22Rv1 (cell line): ENCODE measurements around the gene PARD6G.

ENCODE experiments used
- ZFX ChIP-seq: fragments of 450-650 bp; IDR thresholded peaks from 2 replicates; pipeline ENCODE4 v1.6.1; 2017; ENCODE audit warnings: antibody characterized with exemption, borderline replicate concordance
- TF ChIP-seq, protein P1 (sequence below): fragments of 450-650 bp; IDR thresholded peaks from 2 replicates; pipeline ENCODE4 v1.5.1; 2017; ENCODE audit warnings: mild to moderate bottlenecking

DNA sequence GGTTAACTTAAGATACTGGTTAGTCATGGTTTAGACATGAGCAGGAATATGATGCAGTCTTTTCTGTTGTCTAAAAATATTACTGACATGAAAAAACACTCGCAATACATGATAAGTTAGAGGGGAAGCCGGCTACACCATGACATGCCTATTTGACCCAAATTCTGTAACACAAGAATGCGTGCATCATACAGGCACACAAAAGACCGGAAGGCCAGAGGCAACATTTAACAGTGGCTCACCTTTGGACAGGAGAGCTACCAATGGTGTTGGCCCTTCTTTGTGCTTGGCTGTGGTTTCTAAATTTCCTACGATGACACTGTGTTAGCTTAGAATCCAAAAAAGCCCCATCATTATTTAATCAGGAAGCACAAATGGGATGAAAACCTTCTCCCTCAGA is 4.1 kb downstream of the PARD6G start:
- TF ChIP-seq, protein P1, sequence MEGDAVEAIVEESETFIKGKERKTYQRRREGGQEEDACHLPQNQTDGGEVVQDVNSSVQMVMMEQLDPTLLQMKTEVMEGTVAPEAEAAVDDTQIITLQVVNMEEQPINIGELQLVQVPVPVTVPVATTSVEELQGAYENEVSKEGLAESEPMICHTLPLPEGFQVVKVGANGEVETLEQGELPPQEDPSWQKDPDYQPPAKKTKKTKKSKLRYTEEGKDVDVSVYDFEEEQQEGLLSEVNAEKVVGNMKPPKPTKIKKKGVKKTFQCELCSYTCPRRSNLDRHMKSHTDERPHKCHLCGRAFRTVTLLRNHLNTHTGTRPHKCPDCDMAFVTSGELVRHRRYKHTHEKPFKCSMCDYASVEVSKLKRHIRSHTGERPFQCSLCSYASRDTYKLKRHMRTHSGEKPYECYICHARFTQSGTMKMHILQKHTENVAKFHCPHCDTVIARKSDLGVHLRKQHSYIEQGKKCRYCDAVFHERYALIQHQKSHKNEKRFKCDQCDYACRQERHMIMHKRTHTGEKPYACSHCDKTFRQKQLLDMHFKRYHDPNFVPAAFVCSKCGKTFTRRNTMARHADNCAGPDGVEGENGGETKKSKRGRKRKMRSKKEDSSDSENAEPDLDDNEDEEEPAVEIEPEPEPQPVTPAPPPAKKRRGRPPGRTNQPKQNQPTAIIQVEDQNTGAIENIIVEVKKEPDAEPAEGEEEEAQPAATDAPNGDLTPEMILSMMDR = no peak
- TF ChIP-seq ZFX = no peak
